ENCODE measurements around the gene ARF3. TPM values are rescaled to one million over a fixed set of nuclear protein-coding genes. Genes with fewer than 3 reads are reported as not detected.

Gene ARF3
- polyA plus RNA-seq, 3 donors = 56.5 to 88.5 (median 58.4) TPM

GRCh38 chr12:48947727-48948126 lies 9.6 kb downstream of the ARF3 start:
- Mint-ChIP-seq H3K27me3 (ENCODE audit: low read depth in 3 of 3) (no peaks in the 10 kb centered on the region), H3K27ac (peak overlapping the region in 3 of 7 donors; percentile 37 to 73 (median 72))
- no peak overlapping the region for H3K4me3 ChIP-seq (replicated peaks in 1 of 3; ENCODE audit: low read depth in 2 of 3, low read length in 3 of 3)

GRCh38 chr12:48946943-48947342 lies 10.3 kb downstream of the ARF3 start:
- Mint-ChIP-seq H3K4me3 (no peak overlapping the region), H3K27me3 (ENCODE audit: low read depth in 3 of 3) (no peaks in the 10 kb centered on the region), H3K36me3 (peaks cover 39 to 60% of the 10 kb centered on the region in 2 donors), H3K4me1 (peaks cover 8% of the 10 kb centered on the region), H3K9me3 (peaks cover 0 to 2% (median 0%) of the 10 kb centered on the region in 7 donors), H3K27ac (peak overlapping the region in 3 of 7 donors; percentile 15 to 73 (median 32))
- no peak overlapping the region for H3K27ac ChIP-seq (ENCODE audit: low read depth in 1 of 2, low read length in 2 of 2)
- H3K79me2 ChIP-seq (ENCODE audit: insufficient read depth, low read length) = peaks cover 96% of the 10 kb centered on the region
- intact Hi-C loops (cut with micrococcal nuclease) = no loop called here
- H3K4me1 ChIP-seq (ENCODE audit: control insufficient read depth in 1 of 2, insufficient read depth in 2 of 2, low read length in 2 of 2) = no peaks in the 10 kb centered on the region
- no peaks in the 10 kb centered on the region for H3K27me3 ChIP-seq (ENCODE audit: control insufficient read depth in 2 of 2, insufficient read depth in 2 of 2, low read length in 2 of 2)
- no peak overlapping the region for H3K4me3 ChIP-seq (replicated peaks in 1 of 3; ENCODE audit: low read depth in 2 of 3, low read length in 3 of 3)
- TF ChIP-seq CTCF (IDR thresholded peaks at IDR 0.05) = no peak
- DNase-seq = no peak
- no peak overlapping the region for H3K9ac ChIP-seq (ENCODE audit: insufficient read depth, low read length, poor library complexity, severe bottlenecking)
- H3K36me3 ChIP-seq (replicated peaks in 1 of 2; ENCODE audit: control insufficient read depth in 1 of 2, insufficient read depth in 2 of 2, low read length in 2 of 2) = peaks cover 10 to 66% of the 10 kb centered on the region in 2 donors
- no peak overlapping the region for H3K4me2 ChIP-seq (replicated peaks; ENCODE audit: extremely low read depth, low read length, poor library complexity, severe bottlenecking)
- H2AFZ ChIP-seq (ENCODE audit: insufficient read depth, low read depth, low read length, poor library complexity, severe bottlenecking) = no peak overlapping the region
- peaks cover 96% of the 10 kb centered on the region for H4K20me1 ChIP-seq (ENCODE audit: insufficient read depth, low read length)
- no peaks in the 10 kb centered on the region for H3K9me3 ChIP-seq (replicated peaks in 1 of 2; ENCODE audit: control insufficient read depth in 1 of 2, insufficient read depth in 1 of 2, low read length in 2 of 2)
- WGBS (ENCODE audit: insufficient coverage) = 87% methylated on average over 5 of the region's 6 CpGs

More at GRCh38 chr12:48947727-48948126, 9.6 kb downstream of the ARF3 start:
- Mint-ChIP-seq H3K4me3 (no peak overlapping the region), H3K36me3 (peaks cover 39 to 60% of the 10 kb centered on the region in 2 donors), H3K4me1 (peaks cover 6% of the 10 kb centered on the region), H3K9me3 (peaks cover 0 to 2% (median 0%) of the 10 kb centered on the region in 7 donors)
- Histone ChIP-seq H2AFZ (ENCODE audit: insufficient read depth, low read depth, low read length, poor library complexity, severe bottlenecking) (no peak overlapping the region), H3K36me3 (replicated peaks in 1 of 2; ENCODE audit: control insufficient read depth in 1 of 2, insufficient read depth in 2 of 2, low read length in 2 of 2) (peaks cover 13 to 66% of the 10 kb centered on the region in 2 donors), H3K9ac (ENCODE audit: insufficient read depth, low read length, poor library complexity, severe bottlenecking) (no peak overlapping the region), H4K20me1 (ENCODE audit: insufficient read depth, low read length) (peaks cover 96% of the 10 kb centered on the region), H3K27me3 (ENCODE audit: control insufficient read depth in 2 of 2, insufficient read depth in 2 of 2, low read length in 2 of 2) (no peaks in the 10 kb centered on the region), H3K9me3 (replicated peaks in 1 of 2; ENCODE audit: control insufficient read depth in 1 of 2, insufficient read depth in 1 of 2, low read length in 2 of 2) (no peaks in the 10 kb centered on the region), H3K79me2 (ENCODE audit: insufficient read depth, low read length) (peaks cover 96% of the 10 kb centered on the region), H3K4me2 (replicated peaks; ENCODE audit: extremely low read depth, low read length, poor library complexity, severe bottlenecking) (no peak overlapping the region), H3K27ac (ENCODE audit: low read depth in 1 of 2, low read length in 2 of 2) (no peak overlapping the region), H3K4me1 (ENCODE audit: control insufficient read depth in 1 of 2, insufficient read depth in 2 of 2, low read length in 2 of 2) (no peaks in the 10 kb centered on the region)
- intact Hi-C loops (cut with micrococcal nuclease) = no loop called here
- 100% methylated on average over 1 of the region's 3 CpGs for whole genome bisulfite sequencing (ENCODE audit: insufficient coverage)
- TF ChIP-seq CTCF (IDR thresholded peaks at IDR 0.05) = no peak
- DNase-seq = no peak
